ENCODE measurements around the gene PCDHGB1. TPM values are rescaled to one million over a fixed set of nuclear protein-coding genes. Genes with fewer than 3 reads are reported as not detected.

PCDHGB1 gene
- total and polyA plus RNA-seq, 4 donors = 0.17 to 8.4 (median 1.3) TPM

- Histone ChIP-seq H3K27me3 (ENCODE audit: control insufficient read depth in 3 of 3, insufficient read depth in 3 of 3, low read length in 2 of 3) (no peaks in the 10 kb centered on the region), H3K9ac (ENCODE audit: insufficient read depth in 1 of 2, low read length in 2 of 2) (no peak overlapping the region), H3K4me3 (no peak overlapping the region), H3K27ac (ENCODE audit: low read depth in 1 of 2, low read length in 1 of 2) (no peak overlapping the region), H3K36me3 (ENCODE audit: control insufficient read depth in 4 of 4, insufficient read depth in 4 of 4, low read length in 4 of 4) (peaks cover 0 to 3% (median 0%) of the 10 kb centered on the region in 4 donors), H3K4me1 (ENCODE audit: control insufficient read depth in 5 of 5, insufficient read depth in 5 of 5, low read length in 5 of 5) (peaks cover 0 to 3% (median 0%) of the 10 kb centered on the region in 5 donors), H3K9me3 (ENCODE audit: control insufficient read depth in 4 of 4, insufficient read depth in 3 of 4, low read length in 3 of 4) (peaks cover 3 to 40% (median 24%) of the 10 kb centered on the region in 4 donors)
- TF ChIP-seq CTCF (IDR thresholded peaks at IDR 0.05; ENCODE audit: control extremely low read depth, extremely low read depth) = no peak
- DNase-seq = no peak
- 24 to 25% methylated on average over 61 of the region's 61 CpGs for WGBS, 2 donors
- no peak for ATAC-seq (ENCODE audit: insufficient read depth, low FRiP score)
These were observed 49.8 kb downstream of the PCDHGB1 start for GRCh38 chr5:141399555-141400258.

Other genes with a start within 250 kb of the PCDHGB1 start
Only the 30 nearest of the 37 such genes appear.
- gene PCDHB9, start 162.9 kb upstream of the PCDHGB1 start, total RNA-seq = 1 to 10 TPM; 1.8 to 3.1 TPM
- gene PCDHB9, start 162.9 kb upstream of the PCDHGB1 start, polyA plus RNA-seq = under 1 TPM; 0.37 to 0.38 TPM
- 1 to 10 TPM; 1.9 to 6.3 TPM for gene PCDHB10, start 157.7 kb upstream of the PCDHGB1 start, total RNA-seq
- under 1 TPM; 0.53 to 0.63 TPM for gene PCDHB10, start 157.7 kb upstream of the PCDHGB1 start, polyA plus RNA-seq
- gene PCDHB11, start 150.5 kb upstream of the PCDHGB1 start, total RNA-seq = 1 to 10 TPM; 2.2 to 9.6 TPM
- under 1 TPM; 0.44 to 0.53 TPM for gene PCDHB11, start 150.5 kb upstream of the PCDHGB1 start, polyA plus RNA-seq
- 10 to 100 TPM in 1 of 2 donors, 1 to 10 TPM in 1; 2.8 to 10.1 TPM for gene PCDHB12, start 141.4 kb upstream of the PCDHGB1 start, total RNA-seq
- under 1 TPM; 0.47 to 0.71 TPM for gene PCDHB12, start 141.4 kb upstream of the PCDHGB1 start, polyA plus RNA-seq
- gene PCDHB13, start 136.2 kb upstream of the PCDHGB1 start, total RNA-seq = 1 to 10 TPM; 3.3 to 7.7 TPM
- gene PCDHB13, start 136.2 kb upstream of the PCDHGB1 start, polyA plus RNA-seq = under 1 TPM; 0.58 to 0.59 TPM
- gene PCDHB14, start 126.8 kb upstream of the PCDHGB1 start, total RNA-seq = 10 to 100 TPM in 1 of 2 donors, 1 to 10 TPM in 1; 2.8 to 10.6 TPM
- 1 to 10 TPM in 1 of 2 donors, under 1 TPM in 1; 0.67 to 1.2 TPM for gene PCDHB14, start 126.8 kb upstream of the PCDHGB1 start, polyA plus RNA-seq
- gene PCDHB15, start 104.7 kb upstream of the PCDHGB1 start, total RNA-seq = 1 to 10 TPM; 3.2 to 8.0 TPM
- gene PCDHB15, start 104.7 kb upstream of the PCDHGB1 start, polyA plus RNA-seq = 1 to 10 TPM; 1.4 to 1.8 TPM
- under 1 TPM; 0.17 to 0.83 TPM for gene SLC25A2, start 46.0 kb upstream of the PCDHGB1 start, total RNA-seq
- under 1 TPM; 0.05 to 0.22 TPM for gene SLC25A2, start 46.0 kb upstream of the PCDHGB1 start, polyA plus RNA-seq
- 10 to 100 TPM; 51.4 to 97.1 TPM for gene TAF7, start 29.3 kb upstream of the PCDHGB1 start, total RNA-seq
- 10 to 100 TPM; 29.9 to 76.2 TPM for gene TAF7, start 29.3 kb upstream of the PCDHGB1 start, polyA plus RNA-seq
- under 1 TPM; 0.57 to 0.71 TPM for gene PCDHGA1, start 19.6 kb upstream of the PCDHGB1 start, total RNA-seq
- gene PCDHGA1, start 19.6 kb upstream of the PCDHGB1 start, polyA plus RNA-seq = under 1 TPM; 0.15 to 0.16 TPM
- 1 to 10 TPM; 5.5 to 7.7 TPM for gene PCDHGA2, start 11.3 kb upstream of the PCDHGB1 start, total RNA-seq
- gene PCDHGA2, start 11.3 kb upstream of the PCDHGB1 start, polyA plus RNA-seq = 1 to 10 TPM in 1 of 2 donors, under 1 TPM in 1; 0.39 to 1.1 TPM
- 1 to 10 TPM; 2.1 to 5.1 TPM for gene PCDHGA3, start 6.3 kb upstream of the PCDHGB1 start, total RNA-seq
- under 1 TPM; 0.26 to 0.45 TPM for gene PCDHGA3, start 6.3 kb upstream of the PCDHGB1 start, polyA plus RNA-seq
- gene PCDHGA4, start 4.9 kb downstream of the PCDHGB1 start, total RNA-seq = 1 to 10 TPM; 4.6 to 7.0 TPM
- under 1 TPM; 0.35 to 0.48 TPM for gene PCDHGA4, start 4.9 kb downstream of the PCDHGB1 start, polyA plus RNA-seq
- 10 to 100 TPM in 1 of 2 donors, 1 to 10 TPM in 1; 4.6 to 10.1 TPM for gene PCDHGB2, start 9.9 kb downstream of the PCDHGB1 start, total RNA-seq
- under 1 TPM; 0.28 to 0.48 TPM for gene PCDHGB2, start 9.9 kb downstream of the PCDHGB1 start, polyA plus RNA-seq
- gene PCDHGA5, start 14.1 kb downstream of the PCDHGB1 start, total RNA-seq = 1 to 10 TPM; 2.9 to 9.3 TPM
- gene PCDHGA5, start 14.1 kb downstream of the PCDHGB1 start, polyA plus RNA-seq = under 1 TPM; 0.31 to 0.32 TPM
- 1 to 10 TPM; 3.2 to 7.9 TPM for gene PCDHGB3, start 20.1 kb downstream of the PCDHGB1 start, total RNA-seq
- under 1 TPM; 0.18 to 0.24 TPM for gene PCDHGB3, start 20.1 kb downstream of the PCDHGB1 start, polyA plus RNA-seq
- 1 to 10 TPM; 4.9 to 8.5 TPM for gene PCDHGA6, start 23.8 kb downstream of the PCDHGB1 start, total RNA-seq
- gene PCDHGA6, start 23.8 kb downstream of the PCDHGB1 start, polyA plus RNA-seq = under 1 TPM; 0.59 to 0.96 TPM
- gene PCDHGA7, start 32.6 kb downstream of the PCDHGB1 start, total RNA-seq = 1 to 10 TPM; 2.9 to 6.3 TPM
- gene PCDHGA7, start 32.6 kb downstream of the PCDHGB1 start, polyA plus RNA-seq = under 1 TPM; 0.23 to 0.30 TPM
- gene PCDHGB4, start 37.6 kb downstream of the PCDHGB1 start, total RNA-seq = 10 to 100 TPM in 1 of 2 donors, 1 to 10 TPM in 1; 6.9 to 12.1 TPM
- 1 to 10 TPM in 1 of 2 donors, under 1 TPM in 1; 0.31 to 1.0 TPM for gene PCDHGB4, start 37.6 kb downstream of the PCDHGB1 start, polyA plus RNA-seq
- gene PCDHGA8, start 42.5 kb downstream of the PCDHGB1 start, total RNA-seq = 1 to 10 TPM; 1.9 to 7.3 TPM
- under 1 TPM; 0.06 to 0.18 TPM for gene PCDHGA8, start 42.5 kb downstream of the PCDHGB1 start, polyA plus RNA-seq
- gene PCDHGB5, start 47.8 kb downstream of the PCDHGB1 start, total RNA-seq = 10 to 100 TPM in 1 of 2 donors, 1 to 10 TPM in 1; 10.0 to 14.3 TPM
- gene PCDHGB5, start 47.8 kb downstream of the PCDHGB1 start, polyA plus RNA-seq = 1 to 10 TPM; 1.2 to 2.5 TPM
- 10 to 100 TPM in 1 of 2 donors, 1 to 10 TPM in 1; 4.8 to 13.8 TPM for gene PCDHGA9, start 52.7 kb downstream of the PCDHGB1 start, total RNA-seq
- under 1 TPM; 0.59 to 0.90 TPM for gene PCDHGA9, start 52.7 kb downstream of the PCDHGB1 start, polyA plus RNA-seq
- 10 to 100 TPM in 1 of 2 donors, 1 to 10 TPM in 1; 6.1 to 11.6 TPM for gene PCDHGB6, start 57.9 kb downstream of the PCDHGB1 start, total RNA-seq
- 1 to 10 TPM; 1.1 to 2.2 TPM for gene PCDHGB6, start 57.9 kb downstream of the PCDHGB1 start, polyA plus RNA-seq
- gene PCDHGA10, start 62.9 kb downstream of the PCDHGB1 start, total RNA-seq = 10 to 100 TPM in 1 of 2 donors, 1 to 10 TPM in 1; 5.7 to 12.9 TPM
- gene PCDHGA10, start 62.9 kb downstream of the PCDHGB1 start, polyA plus RNA-seq = under 1 TPM; 0.89 to 0.96 TPM
- 10 to 100 TPM; 16.6 to 18.1 TPM for gene PCDHGB7, start 67.6 kb downstream of the PCDHGB1 start, total RNA-seq
- 1 to 10 TPM; 1.6 to 4.7 TPM for gene PCDHGB7, start 67.6 kb downstream of the PCDHGB1 start, polyA plus RNA-seq
- gene PCDHGA11, start 71.0 kb downstream of the PCDHGB1 start, total RNA-seq = 10 to 100 TPM in 1 of 2 donors, 1 to 10 TPM in 1; 3.8 to 11.1 TPM
- under 1 TPM; 0.65 to 0.81 TPM for gene PCDHGA11, start 71.0 kb downstream of the PCDHGB1 start, polyA plus RNA-seq
- gene PCDHGA12, start 80.4 kb downstream of the PCDHGB1 start, total RNA-seq = 1 to 10 TPM; 5.6 to 7.9 TPM
- 1 to 10 TPM; 1.2 to 1.6 TPM for gene PCDHGA12, start 80.4 kb downstream of the PCDHGB1 start, polyA plus RNA-seq
- 100 to 1,000 TPM in 1 of 2 donors, 10 to 100 TPM in 1; 63.9 to 116 TPM for gene PCDHGC3, start 125.9 kb downstream of the PCDHGB1 start, total RNA-seq
- gene PCDHGC3, start 125.9 kb downstream of the PCDHGB1 start, polyA plus RNA-seq = 10 to 100 TPM; 44.8 to 73.4 TPM
- gene PCDHGC4, start 134.9 kb downstream of the PCDHGB1 start, total RNA-seq = 1 to 10 TPM; 3.1 to 8.7 TPM
- gene PCDHGC4, start 134.9 kb downstream of the PCDHGB1 start, polyA plus RNA-seq = under 1 TPM; 0.08 to 0.24 TPM
- 1 to 10 TPM; 2.7 to 5.1 TPM for gene PCDHGC5, start 139.0 kb downstream of the PCDHGB1 start, total RNA-seq
- under 1 TPM; 0.14 to 0.39 TPM for gene PCDHGC5, start 139.0 kb downstream of the PCDHGB1 start, polyA plus RNA-seq